ENCODE results near the gene SLC25A13. TPM values are rescaled to one million over a fixed set of nuclear protein-coding genes. Genes with fewer than 3 reads are reported as not detected.
"Not testable (repeated sequence)": the region's sequence is repeated elsewhere in the genome, so short reads cannot be mapped to it uniquely, and the experiment has no call there.

Gene SLC25A13
- total RNA-seq, 2 experiments from 2014 or later: 7.3 to 7.8 TPM

- no peaks in the 10 kb centered on the region for H3K4me1 Mint-ChIP-seq
- H3K36me3 Mint-ChIP-seq (ENCODE audit: low read depth): peaks cover 10% of the 10 kb centered on the region
- no peak overlapping the region for H3K4me3 Mint-ChIP-seq
- no peaks in the 10 kb centered on the region for H3K27me3 Mint-ChIP-seq
- H3K9me3 Mint-ChIP-seq: no peaks in the 10 kb centered on the region
- ChIA-PET CTCF (no interaction called here), POLR2A (no interaction called here)
- DNase-seq: no peak
- no peak overlapping the region for H3K27ac Mint-ChIP-seq
Observed at GRCh38 chr7:96167424-96167823, 154.5 kb downstream of the SLC25A13 start.

DNA sequence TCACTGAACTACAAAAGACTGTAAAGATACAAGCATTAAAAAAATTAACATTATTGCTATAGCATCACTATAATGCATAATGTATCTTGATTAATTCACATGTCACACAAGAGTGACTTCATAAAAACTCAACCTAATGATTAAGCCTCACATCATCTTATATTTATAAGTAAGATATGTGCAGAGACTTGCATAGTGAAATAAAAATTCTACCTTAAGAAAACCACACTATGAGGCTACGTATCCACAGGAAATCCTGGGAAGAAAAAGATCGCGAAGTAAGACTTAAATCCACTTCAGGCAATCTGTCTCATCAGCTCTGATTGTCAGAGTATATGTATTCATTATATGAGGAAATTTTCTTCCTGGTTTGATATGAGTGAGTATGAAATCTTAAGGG lies 160.0 kb downstream of the SLC25A13 start:
- ChIA-PET POLR2A (no interaction called here), CTCF (no interaction called here)
- Mint-ChIP-seq H3K27ac (no peak overlapping the region), H3K9me3 (no peaks in the 10 kb centered on the region), H3K27me3 (no peaks in the 10 kb centered on the region), H3K36me3 (ENCODE audit: low read depth) (peaks cover 10% of the 10 kb centered on the region), H3K4me3 (no peak overlapping the region), H3K4me1 (no peaks in the 10 kb centered on the region)
- no peak for DNase-seq

GRCh38 chr7:96157856-96158255 lies 164.0 kb downstream of the SLC25A13 start:
- no peak overlapping the region for H3K27ac Mint-ChIP-seq
- H3K27me3 Mint-ChIP-seq: no peaks in the 10 kb centered on the region
- no peak overlapping the region for H3K4me3 Mint-ChIP-seq
- ChIA-PET POLR2A (no interaction called here), CTCF (no interaction called here)
- H3K36me3 Mint-ChIP-seq (ENCODE audit: low read depth): no peaks in the 10 kb centered on the region
- no peaks in the 10 kb centered on the region for H3K9me3 Mint-ChIP-seq
- no peak for DNase-seq
- H3K4me1 Mint-ChIP-seq: no peaks in the 10 kb centered on the region

DNA sequence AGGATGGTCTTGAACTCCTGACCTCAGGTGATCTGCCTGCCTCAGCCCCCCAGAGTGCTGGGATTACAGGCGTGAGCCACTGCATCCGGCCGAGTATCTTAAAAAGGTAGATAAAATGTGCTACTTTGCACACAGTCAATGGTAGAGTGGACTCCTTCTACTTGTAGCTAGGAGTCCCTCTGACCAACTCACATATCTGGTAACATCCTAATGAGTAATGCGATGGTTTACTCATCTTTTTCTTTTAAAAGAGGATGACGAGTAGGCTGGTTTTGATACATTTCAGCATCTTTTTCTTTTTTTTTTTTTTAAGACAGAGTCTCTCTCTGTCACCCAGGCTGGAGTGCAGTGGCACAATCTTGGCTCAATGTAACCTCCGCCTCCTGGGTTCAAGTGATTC lies 167.4 kb downstream of the SLC25A13 start:
- H3K27me3 Mint-ChIP-seq; H3K36me3 Mint-ChIP-seq (ENCODE audit: low read depth); H3K4me1 Mint-ChIP-seq; H3K27ac Mint-ChIP-seq; H3K4me3 Mint-ChIP-seq; DNase-seq; CTCF ChIA-PET; POLR2A ChIA-PET; H3K9me3 Mint-ChIP-seq: not testable (repeated sequence)

DNA sequence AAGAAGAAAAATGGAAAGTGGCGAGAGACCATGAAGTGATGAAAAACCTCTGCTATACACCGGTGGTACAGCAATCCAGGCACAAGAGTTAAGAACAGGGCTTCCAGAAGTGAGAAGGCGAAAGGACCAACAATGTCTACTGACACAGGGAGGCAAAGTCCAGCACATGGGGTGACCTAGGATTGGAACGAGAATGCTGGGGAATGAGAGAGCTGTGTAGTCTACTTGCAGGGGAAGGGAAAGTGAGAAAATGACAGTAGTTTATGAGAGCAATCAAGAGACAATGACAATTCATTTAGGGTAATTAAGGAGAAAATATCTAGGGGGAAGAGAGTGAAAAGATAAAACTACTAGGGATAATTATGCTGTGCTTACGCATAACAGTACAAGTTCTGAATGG lies 169.2 kb downstream of the SLC25A13 start:
- ChIA-PET CTCF (no interaction called here), POLR2A (no interaction called here)
- no peak for DNase-seq

DNA sequence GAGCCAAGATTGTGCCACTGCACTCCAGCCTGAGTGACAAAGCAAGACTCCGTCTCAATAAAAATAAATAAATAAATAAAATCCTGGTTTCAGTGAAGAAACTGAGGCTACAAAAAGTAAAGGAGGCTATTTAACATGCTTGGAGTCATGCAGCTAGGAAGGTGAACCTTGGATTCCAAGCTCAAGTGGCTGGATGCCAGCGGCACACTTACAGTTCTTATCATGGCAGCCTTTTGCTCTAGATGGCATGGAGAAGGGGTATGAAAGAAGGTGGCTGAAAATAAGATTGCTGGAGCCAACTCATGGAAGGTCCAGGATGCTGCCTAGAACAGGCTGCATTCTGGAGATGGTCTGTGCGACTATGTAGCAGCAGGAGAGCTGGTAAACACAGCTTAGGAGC lies 170.0 kb downstream of the SLC25A13 start:
- Mint-ChIP-seq H3K27ac (no peak overlapping the region), H3K27me3 (no peaks in the 10 kb centered on the region), H3K9me3 (no peaks in the 10 kb centered on the region), H3K4me3 (no peak overlapping the region), H3K4me1 (no peaks in the 10 kb centered on the region), H3K36me3 (ENCODE audit: low read depth) (no peaks in the 10 kb centered on the region)
- DNase-seq: no peak
- CTCF ChIA-PET: no interaction called here
- POLR2A ChIA-PET: no interaction called here

More for the DNA sequence above, 169.2 kb downstream of the SLC25A13 start:
- H3K4me3 Mint-ChIP-seq: no peak overlapping the region
- H3K4me1 Mint-ChIP-seq: no peaks in the 10 kb centered on the region
- no peaks in the 10 kb centered on the region for H3K27me3 Mint-ChIP-seq
- no peak overlapping the region for H3K27ac Mint-ChIP-seq
- H3K9me3 Mint-ChIP-seq: no peaks in the 10 kb centered on the region
- no peaks in the 10 kb centered on the region for H3K36me3 Mint-ChIP-seq (ENCODE audit: low read depth)

DNA sequence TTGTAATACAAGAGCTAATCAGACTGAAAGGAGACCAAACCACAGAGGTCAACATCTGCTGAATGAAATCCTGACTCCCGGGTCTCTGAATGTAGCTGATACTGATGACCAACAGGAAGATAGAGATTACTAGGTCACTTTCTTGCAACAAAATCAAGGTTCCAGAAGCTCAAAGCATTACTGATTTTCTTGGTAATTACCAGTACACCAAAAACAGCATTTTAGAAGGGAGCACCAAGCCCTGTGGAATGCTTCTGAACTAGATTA lies 177.7 kb downstream of the SLC25A13 start:
- no peaks in the 10 kb centered on the region for H3K4me1 Mint-ChIP-seq
- H3K9me3 Mint-ChIP-seq: no peaks in the 10 kb centered on the region
- DNase-seq: no peak
- POLR2A ChIA-PET: no interaction called here
- no peak overlapping the region for H3K27ac Mint-ChIP-seq
- H3K27me3 Mint-ChIP-seq: no peaks in the 10 kb centered on the region
- CTCF ChIA-PET: no interaction called here
- H3K4me3 Mint-ChIP-seq: no peak overlapping the region
- peaks cover 3% of the 10 kb centered on the region for H3K36me3 Mint-ChIP-seq (ENCODE audit: low read depth)

DNA sequence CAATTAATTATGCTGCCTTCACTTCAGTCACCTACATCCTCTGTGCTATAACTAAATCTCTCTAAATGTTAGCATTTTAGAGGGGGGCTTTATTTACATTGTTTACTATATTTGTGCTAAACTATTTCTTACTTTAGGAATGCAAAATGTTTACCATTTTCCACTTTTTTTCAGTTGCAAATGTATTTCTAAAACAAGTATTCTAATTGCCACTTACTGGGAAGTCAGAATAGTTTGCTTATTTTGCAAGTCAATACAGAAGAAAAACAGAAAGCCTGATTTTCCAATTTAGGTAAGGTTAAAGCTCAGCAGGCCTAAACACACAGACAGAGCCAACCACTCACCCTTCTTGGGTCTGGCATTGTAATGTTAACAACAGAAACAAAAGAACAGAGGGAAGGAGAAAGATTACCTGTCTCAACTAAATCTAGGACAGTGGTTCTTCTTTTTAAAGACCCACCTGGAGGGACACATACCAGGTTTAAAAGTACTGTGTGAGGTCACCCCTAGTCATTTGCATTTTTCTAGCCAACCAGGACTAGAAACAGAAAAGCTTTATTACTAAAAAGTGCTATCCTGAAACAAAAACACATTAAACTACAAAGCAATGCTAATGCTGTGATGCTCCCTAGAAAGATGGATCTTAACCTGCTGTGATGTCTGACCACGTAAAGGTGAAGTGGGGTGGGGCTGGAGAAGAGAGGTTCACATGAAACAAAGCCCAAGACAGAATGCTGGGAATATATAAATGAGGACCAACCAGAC lies 178.2 kb downstream of the SLC25A13 start:
- no peak overlapping the region for H3K4me3 Mint-ChIP-seq
- no peaks in the 10 kb centered on the region for H3K4me1 Mint-ChIP-seq
- no peaks in the 10 kb centered on the region for H3K9me3 Mint-ChIP-seq
- no peaks in the 10 kb centered on the region for H3K27me3 Mint-ChIP-seq
- ChIA-PET POLR2A (no interaction called here), CTCF (no interaction called here)
- DNase-seq: no peak
- no peak overlapping the region for H3K27ac Mint-ChIP-seq
- H3K36me3 Mint-ChIP-seq (ENCODE audit: low read depth): peaks cover 3% of the 10 kb centered on the region

DNA sequence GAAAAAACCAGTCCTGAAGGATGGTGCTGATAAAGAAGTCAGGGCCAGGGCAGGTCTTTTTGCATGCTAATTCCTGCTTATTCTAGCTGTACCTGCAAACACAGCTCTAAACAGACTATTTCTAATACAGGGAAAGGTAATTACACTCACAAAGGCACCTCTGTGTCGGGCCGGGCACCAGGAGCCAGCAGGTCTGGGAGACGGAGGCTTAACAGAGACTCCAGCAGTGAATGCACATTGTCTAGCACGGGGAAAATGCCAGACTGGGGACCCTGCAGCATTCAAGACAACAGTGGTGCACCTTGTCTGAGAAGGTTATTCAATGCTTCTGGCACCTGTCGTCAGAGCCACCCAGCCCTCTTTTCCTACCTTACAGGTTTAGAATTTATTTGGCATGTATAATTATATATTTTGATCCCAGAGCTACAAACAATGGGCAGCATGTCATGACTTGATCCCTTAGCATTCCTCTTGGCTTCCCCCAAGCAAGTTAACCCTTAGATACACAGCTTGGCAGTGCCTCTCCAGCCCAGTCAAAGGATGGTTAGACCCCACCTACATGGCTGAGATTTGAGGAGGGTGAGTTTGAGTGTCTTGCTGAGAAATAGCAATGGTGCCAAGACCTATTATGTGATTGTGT lies 185.2 kb downstream of the SLC25A13 start:
- no peak overlapping the region for H3K4me3 Mint-ChIP-seq
- H3K9me3 Mint-ChIP-seq: no peaks in the 10 kb centered on the region
- no peaks in the 10 kb centered on the region for H3K27me3 Mint-ChIP-seq
- H3K27ac Mint-ChIP-seq: no peak overlapping the region
- POLR2A ChIA-PET: no interaction called here
- no peaks in the 10 kb centered on the region for H3K4me1 Mint-ChIP-seq
- H3K36me3 Mint-ChIP-seq (ENCODE audit: low read depth): peaks cover 3% of the 10 kb centered on the region
- CTCF ChIA-PET: no interaction called here
- DNase-seq: no peak

DNA sequence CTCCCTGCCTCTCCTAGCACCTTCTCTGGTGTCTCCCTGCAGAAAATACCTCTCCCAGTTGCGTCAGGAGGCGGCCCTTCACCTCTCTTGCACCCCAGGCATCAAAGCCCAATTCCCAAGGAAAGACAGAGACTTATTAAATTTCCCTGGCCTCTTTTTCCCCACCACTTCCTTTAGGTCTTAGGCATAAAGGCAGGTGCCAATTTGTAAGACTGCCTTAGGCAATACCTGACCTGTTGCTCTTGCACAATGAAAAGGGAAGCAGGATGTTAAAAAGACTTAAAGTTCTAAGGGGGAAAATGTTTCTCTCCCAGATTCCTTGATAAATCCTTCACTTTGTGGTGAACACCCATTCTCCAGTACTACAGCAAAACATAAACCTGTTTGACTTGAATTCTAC lies 186.7 kb downstream of the SLC25A13 start:
- no peaks in the 10 kb centered on the region for H3K27me3 Mint-ChIP-seq

GRCh38 chr7:96131525-96131924 lies 190.4 kb downstream of the SLC25A13 start:
- H3K9me3 Mint-ChIP-seq: no peaks in the 10 kb centered on the region
- H3K36me3 Mint-ChIP-seq (ENCODE audit: low read depth): peaks cover 3% of the 10 kb centered on the region
- no peak overlapping the region for H3K27ac Mint-ChIP-seq
- no peak overlapping the region for H3K4me3 Mint-ChIP-seq
- H3K27me3 Mint-ChIP-seq: no peaks in the 10 kb centered on the region
- ChIA-PET POLR2A (no interaction called here), CTCF (no interaction called here)
- H3K4me1 Mint-ChIP-seq: no peaks in the 10 kb centered on the region
- DNase-seq: no peak

More for the DNA sequence above, 186.7 kb downstream of the SLC25A13 start:
- H3K4me3 Mint-ChIP-seq: no peak overlapping the region
- no peak for DNase-seq
- POLR2A ChIA-PET: no interaction called here
- H3K36me3 Mint-ChIP-seq (ENCODE audit: low read depth): peaks cover 3% of the 10 kb centered on the region
- no peaks in the 10 kb centered on the region for H3K9me3 Mint-ChIP-seq
- H3K4me1 Mint-ChIP-seq: no peaks in the 10 kb centered on the region
- H3K27ac Mint-ChIP-seq: no peak overlapping the region
- CTCF ChIA-PET: no interaction called here

DNA sequence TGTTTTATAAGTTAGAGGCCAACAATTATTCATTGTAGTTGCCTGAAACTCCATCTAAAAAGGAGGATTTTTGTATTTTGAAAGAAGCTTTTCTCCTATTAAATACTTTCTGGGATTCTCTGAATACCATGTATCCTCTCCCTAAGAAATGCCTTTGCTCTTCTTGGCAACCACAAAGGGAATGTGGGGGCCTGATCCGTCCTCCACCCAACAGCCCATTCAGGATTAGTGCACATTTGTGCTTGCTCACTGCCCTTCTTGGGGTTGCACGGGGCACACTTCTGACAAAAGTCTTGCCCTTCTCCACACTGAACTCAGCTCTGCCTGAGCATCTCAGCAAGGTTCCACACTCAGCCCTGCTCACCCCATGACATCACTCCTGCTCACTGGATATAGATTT lies 194.2 kb downstream of the SLC25A13 start:
- Mint-ChIP-seq H3K4me1 (no peaks in the 10 kb centered on the region), H3K27ac (no peak overlapping the region), H3K9me3 (no peaks in the 10 kb centered on the region), H3K36me3 (ENCODE audit: low read depth) (no peaks in the 10 kb centered on the region), H3K27me3 (no peaks in the 10 kb centered on the region), H3K4me3 (no peak overlapping the region)
- DNase-seq: no peak
- CTCF ChIA-PET: no interaction called here
- POLR2A ChIA-PET: no interaction called here

DNA sequence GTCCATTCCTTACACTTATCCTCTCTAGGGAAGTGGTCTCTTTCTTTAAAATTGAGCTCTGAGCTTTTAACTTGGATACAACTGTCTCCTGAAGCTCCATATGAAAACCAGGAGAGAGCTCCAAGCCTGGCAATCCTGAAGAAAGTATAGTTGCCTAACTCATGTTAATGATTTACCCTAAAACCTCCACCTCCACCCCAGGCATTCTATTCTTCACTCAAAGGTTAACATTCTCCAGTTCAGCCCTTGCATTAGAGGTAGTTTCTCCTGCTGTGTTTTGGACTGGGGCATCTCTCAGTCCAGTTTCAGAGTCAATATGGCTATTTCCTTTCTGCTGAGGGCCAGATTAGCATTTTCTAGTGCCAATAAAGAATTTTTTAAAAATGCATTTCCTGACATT lies 195.5 kb downstream of the SLC25A13 start:
- ChIA-PET CTCF (no interaction called here), POLR2A (no interaction called here)
- Mint-ChIP-seq H3K36me3 (ENCODE audit: low read depth) (no peaks in the 10 kb centered on the region), H3K9me3 (no peaks in the 10 kb centered on the region), H3K4me1 (no peaks in the 10 kb centered on the region), H3K27me3 (no peaks in the 10 kb centered on the region), H3K4me3 (no peak overlapping the region), H3K27ac (no peak overlapping the region)
- no peak for DNase-seq

DNA sequence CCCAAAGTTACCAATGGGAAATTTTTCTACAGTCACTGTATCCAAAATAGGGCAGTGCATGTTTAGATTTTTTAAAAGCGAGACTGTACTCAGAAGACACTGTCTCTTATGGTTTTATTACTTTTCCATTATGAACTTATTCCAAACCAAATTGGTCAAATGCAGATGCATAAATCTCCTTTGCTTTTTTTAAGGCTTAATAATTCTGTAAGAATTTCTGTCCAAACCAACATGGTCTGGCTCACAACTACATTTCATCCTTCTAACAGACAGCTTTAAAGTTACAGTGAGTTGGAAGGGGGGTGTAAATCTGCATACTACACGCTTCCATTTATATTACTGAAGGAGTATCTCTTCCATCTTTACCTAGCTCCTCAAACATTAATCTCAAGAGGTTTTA lies 199.2 kb downstream of the SLC25A13 start:
- CTCF ChIA-PET: no interaction called here
- Mint-ChIP-seq H3K27ac (no peak overlapping the region), H3K27me3 (no peaks in the 10 kb centered on the region), H3K9me3 (no peaks in the 10 kb centered on the region), H3K4me3 (no peak overlapping the region), H3K36me3 (ENCODE audit: low read depth) (no peaks in the 10 kb centered on the region), H3K4me1 (no peaks in the 10 kb centered on the region)
- no peak for DNase-seq
- POLR2A ChIA-PET: no interaction called here

Measured in activated CD4-positive, alpha-beta memory T cell treated with anti-CD3 and anti-CD28 coated beads, Interleukin-2, amount 10 ng/mL, durations not matched to agents 7 days and 5 days (primary cell).